ENCODE data around the gene ENTHD1.

DNA sequence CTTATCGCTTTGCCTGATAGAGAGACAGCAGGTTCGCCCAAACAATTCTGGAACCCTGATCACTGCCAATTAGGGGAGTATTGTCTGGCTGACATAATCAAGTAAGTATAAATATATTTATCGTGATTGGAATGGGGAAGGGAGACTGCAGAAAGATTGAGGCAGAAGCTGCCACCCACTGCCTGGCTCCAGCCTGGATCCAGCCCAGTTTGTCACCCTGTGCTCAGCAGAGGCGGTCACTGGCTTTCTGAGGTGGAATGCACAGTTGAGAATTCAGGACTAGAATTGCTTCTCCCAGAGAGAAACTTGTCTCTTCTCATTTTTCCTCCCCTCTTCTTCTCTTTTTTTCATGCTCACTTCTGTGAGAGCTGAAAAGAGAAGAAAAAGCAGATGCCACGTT is 33.2 kb upstream of the ENTHD1 start:
- TF ChIP-seq, protein P1, sequence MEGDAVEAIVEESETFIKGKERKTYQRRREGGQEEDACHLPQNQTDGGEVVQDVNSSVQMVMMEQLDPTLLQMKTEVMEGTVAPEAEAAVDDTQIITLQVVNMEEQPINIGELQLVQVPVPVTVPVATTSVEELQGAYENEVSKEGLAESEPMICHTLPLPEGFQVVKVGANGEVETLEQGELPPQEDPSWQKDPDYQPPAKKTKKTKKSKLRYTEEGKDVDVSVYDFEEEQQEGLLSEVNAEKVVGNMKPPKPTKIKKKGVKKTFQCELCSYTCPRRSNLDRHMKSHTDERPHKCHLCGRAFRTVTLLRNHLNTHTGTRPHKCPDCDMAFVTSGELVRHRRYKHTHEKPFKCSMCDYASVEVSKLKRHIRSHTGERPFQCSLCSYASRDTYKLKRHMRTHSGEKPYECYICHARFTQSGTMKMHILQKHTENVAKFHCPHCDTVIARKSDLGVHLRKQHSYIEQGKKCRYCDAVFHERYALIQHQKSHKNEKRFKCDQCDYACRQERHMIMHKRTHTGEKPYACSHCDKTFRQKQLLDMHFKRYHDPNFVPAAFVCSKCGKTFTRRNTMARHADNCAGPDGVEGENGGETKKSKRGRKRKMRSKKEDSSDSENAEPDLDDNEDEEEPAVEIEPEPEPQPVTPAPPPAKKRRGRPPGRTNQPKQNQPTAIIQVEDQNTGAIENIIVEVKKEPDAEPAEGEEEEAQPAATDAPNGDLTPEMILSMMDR (IDR thresholded peaks at IDR 0.05) = no peak
- TF ChIP-seq POLR2A (IDR thresholded peaks at IDR 0.05) (no peak), POLR2AphosphoS5 (IDR thresholded peaks at IDR 0.05) (no peak)

Data from suprapubic skin (tissue), 4 donors.